NCI-H446 (cell line): Measurements from ENCODE around the gene RNF43.
A peak's percentile ranks its signal among the peaks of the same experiment; 100 is the strongest.

Experiments
- DNase-seq, 2 experiments: peaks; one replicate each; lab custom pipeline; 2025; lab: John Stamatoyannopoulos, UW

The RNF43 gene

GRCh38 chr17:58417300-58418092 is at the start of gene RNF43:
RNF43 (minus strand) TSS chr17:58417534; CDS start chr17:58415577, 1,957 bp downstream.
- DNase-seq, result peak; percentile 30 to 59

DNA sequence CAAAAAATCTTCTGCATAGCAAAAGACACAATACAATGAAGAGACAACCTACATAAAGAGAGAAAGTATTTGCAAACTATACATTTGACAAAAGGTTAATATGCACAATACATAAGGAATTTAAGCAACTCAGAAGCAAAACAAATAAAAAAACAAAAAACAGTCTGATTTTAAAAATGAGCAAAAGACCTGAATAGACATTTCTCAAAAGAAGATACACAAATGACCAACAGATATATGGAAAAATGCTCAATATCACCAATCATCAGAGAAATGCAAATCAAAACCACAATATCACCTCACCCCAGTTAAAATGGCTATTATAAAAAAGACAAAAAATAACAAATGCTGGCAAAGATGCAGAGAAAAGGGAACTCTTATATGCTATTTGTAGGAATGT is 38.2 kb upstream of the RNF43 start:
- DNase-seq, result no peak

DNA sequence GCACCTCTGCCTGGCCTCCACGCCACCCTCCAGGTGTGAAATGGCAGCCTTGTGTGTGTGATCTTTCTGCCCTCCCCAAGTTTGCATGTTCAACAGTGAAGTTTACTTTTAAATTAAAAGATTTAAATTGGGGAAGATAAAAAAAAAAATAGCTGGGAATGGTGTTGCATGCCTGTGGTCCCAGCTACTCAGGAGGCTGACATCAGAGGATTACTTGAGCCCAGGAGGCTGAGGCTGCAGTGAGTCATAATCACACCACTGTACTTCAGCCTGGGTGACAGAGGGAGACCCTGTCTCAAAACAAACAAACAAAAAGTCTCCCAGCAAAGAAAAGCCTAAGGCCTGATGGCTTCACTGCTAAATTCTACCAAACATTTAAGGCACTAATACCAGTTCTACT is 35.4 kb upstream of the RNF43 start:
- DNase-seq, result no peak

- peak; percentile 31 to 72 for DNase-seq
Measured at GRCh38 chr17:58447039-58447975, 30.0 kb upstream of the RNF43 start.

- no peak for DNase-seq
Measured at GRCh38 chr17:58446086-58446485, 28.8 kb upstream of the RNF43 start.

GRCh38 chr17:58436805-58437239 is 19.5 kb upstream of the RNF43 start:
- no peak for DNase-seq

- no peak for DNase-seq
Measured at GRCh38 chr17:58436245-58436644, 18.9 kb upstream of the RNF43 start.

GRCh38 chr17:58432806-58433573 is 15.7 kb upstream of the RNF43 start:
- no peak for DNase-seq

- no peak for DNase-seq
Measured at GRCh38 chr17:58427807-58428206, 10.5 kb upstream of the RNF43 start.

- no peak for DNase-seq
Measured at GRCh38 chr17:58421711-58422110, 4.4 kb upstream of the RNF43 start.

DNA sequence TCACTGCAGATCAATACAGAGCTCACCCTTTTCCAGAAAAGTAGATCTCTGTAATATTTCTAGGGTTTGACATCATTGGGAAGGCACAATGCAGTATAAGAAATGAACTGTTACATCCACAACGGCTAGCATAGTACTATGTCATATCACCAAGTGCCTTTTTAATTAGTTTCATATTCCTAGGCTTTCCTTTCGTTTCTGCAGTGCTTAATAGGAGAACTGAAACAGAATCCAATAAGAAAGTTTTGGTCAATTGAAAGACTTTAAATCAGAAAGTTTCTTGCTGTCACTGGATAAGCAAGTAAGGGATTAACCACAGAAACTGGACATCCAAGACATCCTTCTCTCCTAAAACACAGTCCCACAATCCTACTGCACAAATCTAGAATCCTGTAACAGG is 3.5 kb upstream of the RNF43 start:
- no peak for DNase-seq

- DNase-seq, result no peak
Measured at GRCh38 chr17:58416937-58417299, 416 bp downstream of the RNF43 start.

DNA sequence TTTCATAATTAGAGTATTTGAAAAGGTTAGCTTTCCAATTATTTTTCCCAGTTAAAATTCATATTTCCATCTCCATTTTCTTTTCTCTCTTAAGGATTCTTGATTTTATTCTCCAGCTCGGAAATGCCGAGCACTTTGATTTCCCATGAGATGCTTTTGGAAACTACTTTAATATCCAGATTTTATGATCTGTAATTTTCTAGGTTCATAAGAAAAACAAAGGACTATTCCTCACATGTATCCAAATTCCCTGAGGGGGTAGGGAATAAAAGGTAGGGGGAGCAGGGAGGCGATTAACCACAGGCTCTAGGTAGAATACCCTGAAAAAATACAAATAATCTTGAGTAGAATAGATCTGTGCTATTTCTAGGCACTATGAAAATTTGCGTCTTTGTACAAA is 938 bp downstream of the RNF43 start:
- DNase-seq, result no peak

GRCh38 chr17:58415371-58416055 is 1.8 kb downstream of the RNF43 start:
- no peak for DNase-seq

- no peak for DNase-seq
Measured at GRCh38 chr17:58414596-58414997, 2.7 kb downstream of the RNF43 start.

DNA sequence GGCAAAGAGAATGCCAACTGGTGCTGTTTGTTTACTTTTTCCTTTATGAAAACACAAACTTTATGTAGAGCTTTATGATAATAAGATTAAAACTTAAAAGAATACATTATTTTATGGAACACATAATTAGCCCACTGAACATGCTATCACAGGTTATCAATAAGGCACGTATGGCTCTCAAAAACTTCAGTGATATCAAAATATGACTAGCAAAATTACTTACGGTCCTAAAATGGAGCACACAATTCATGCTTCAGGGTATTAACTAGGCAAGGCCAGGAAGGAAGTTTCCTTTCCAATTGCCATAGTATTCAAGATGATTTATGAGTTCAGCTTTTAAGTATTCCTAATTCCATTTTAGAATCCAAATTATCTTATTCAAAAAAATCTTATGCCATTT is 3.6 kb downstream of the RNF43 start:
- no peak for DNase-seq

DNA sequence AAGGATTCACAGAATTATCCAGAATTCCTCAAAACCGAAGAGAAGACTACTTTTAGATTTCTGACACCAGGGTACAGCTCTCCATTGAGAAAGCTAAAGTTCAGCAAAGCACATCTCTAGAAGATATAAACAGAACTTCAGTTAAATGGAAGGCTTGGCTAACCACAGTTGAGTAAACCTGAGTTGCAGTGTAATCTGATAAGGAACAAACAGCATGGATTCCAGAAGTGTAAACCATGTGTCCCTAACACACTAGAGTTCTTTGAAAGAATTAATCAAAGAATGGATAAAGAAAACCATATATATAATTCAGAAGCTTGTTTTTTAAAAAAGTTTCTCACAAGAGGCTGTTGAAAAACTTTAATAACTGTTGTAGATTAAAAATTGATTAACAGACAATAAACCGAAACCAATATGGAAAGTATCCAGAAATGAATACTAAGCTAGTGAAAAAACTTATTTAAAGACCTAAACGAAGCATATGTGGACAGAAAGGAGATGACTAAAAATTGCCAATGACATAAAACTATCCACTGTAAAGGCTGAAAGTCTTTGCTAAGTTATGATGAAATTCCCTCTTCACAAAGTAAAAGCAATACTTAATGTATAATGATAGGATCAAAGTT is 4.3 kb downstream of the RNF43 start:
- no peak for DNase-seq

DNA sequence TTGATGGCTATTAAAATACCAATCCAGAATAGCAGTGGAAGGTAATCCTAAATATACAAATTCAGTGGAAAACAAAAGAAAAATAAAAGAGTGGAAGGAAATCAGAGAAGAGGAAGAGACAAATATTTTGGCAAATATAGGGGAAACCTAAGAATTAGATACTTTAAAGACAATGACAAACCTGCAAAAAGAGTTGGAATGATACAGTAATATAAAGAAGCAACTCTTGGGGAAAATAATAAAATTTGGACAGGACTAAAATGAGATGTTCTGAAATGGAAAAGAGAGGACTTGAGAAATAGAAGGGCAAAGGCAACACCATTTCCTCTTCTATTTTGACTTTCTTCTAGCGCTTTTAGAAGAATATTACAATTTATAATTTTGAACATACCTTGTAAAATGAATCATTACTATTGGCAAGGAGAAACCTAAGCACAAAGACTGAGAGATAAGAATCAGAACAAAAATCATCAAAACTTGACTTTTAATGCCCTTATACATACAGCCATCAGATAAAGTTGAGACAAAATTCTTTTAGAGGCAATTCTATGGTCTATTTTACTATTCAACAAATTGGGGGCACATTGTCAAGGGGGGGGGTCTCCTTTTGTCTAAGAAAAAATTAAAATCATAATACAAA is 5.2 kb downstream of the RNF43 start:
- DNase-seq, result no peak

DNA sequence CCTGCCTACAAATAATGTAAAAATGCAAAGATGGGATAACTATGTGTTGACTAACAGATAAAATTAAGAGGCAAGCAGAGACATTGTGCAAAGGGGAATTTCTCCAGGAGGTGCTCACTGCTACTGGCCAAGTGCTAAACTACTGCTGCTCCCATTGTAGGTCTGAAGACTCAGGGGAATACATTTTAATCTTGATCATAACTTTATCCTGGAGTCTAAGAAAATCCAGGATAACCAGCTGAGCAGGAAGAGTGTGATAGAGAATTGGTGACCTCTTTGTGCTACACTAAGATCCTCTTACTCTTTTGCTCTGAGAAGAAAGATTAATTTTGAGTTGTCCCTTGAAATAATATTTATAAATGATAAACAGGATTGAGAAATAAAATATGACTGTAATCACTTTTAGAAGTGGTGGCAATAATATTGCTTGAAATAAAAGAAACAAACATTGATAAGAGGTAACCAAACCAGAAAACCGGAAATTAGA is 5.9 kb downstream of the RNF43 start:
- DNase-seq, result no peak

- DNase-seq, result no peak
Measured at GRCh38 chr17:58410714-58411407, 6.5 kb downstream of the RNF43 start.
